H9 (cell line): Measurements from ENCODE around the gene HMGXB4. TPM values are rescaled to one million over a fixed set of nuclear protein-coding genes. Genes with fewer than 3 reads are reported as not detected.

ENCODE experiments used
- DNase-seq: peaks from one replicate; pipeline ENCODE4 v3.0.0-alpha.2; 2017
- H2AFZ ChIP-seq: one replicate; pipeline ENCODE4 v1.6.1; 2013; ENCODE audit warnings: mild to moderate bottlenecking, low read length, control low read depth, moderate library complexity
- H2AK5ac ChIP-seq: 2 replicates; pipeline ENCODE4 v1.6.1; 2013; ENCODE audit warnings: low read length, control low read depth, mixed read lengths; ENCODE audit not compliant: insufficient read length
- H2BK120ac ChIP-seq: one replicate; pipeline ENCODE4 v1.6.1; 2013; ENCODE audit warnings: low read depth, mild to moderate bottlenecking, low read length, control low read depth, inconsistent platforms; ENCODE audit not compliant: poor library complexity, severe bottlenecking
- H2BK12ac ChIP-seq: 2 replicates; pipeline ENCODE4 v1.6.1; 2013; ENCODE audit warnings: low read length, control low read depth, mixed read lengths, low read depth; ENCODE audit not compliant: insufficient read length
- H2BK15ac ChIP-seq: 2 replicates; pipeline ENCODE4 v1.6.1; 2013; ENCODE audit warnings: low read depth, low read length, control low read depth
- H2BK20ac ChIP-seq: one replicate; pipeline ENCODE4 v1.6.1; 2013; ENCODE audit warnings: low read depth, mild to moderate bottlenecking, low read length, control low read depth, inconsistent platforms; ENCODE audit not compliant: poor library complexity, severe bottlenecking
- H2BK5ac ChIP-seq: 2 replicates; pipeline ENCODE4 v1.6.1; 2013; ENCODE audit warnings: low read length, control low read depth, mixed read lengths; ENCODE audit not compliant: insufficient read length
- H3K14ac ChIP-seq: 2 replicates; pipeline ENCODE4 v1.6.1; 2013; ENCODE audit warnings: low read length, control low read depth; ENCODE audit not compliant: insufficient read depth
- H3K18ac ChIP-seq: 2 replicates; pipeline ENCODE4 v1.6.1; 2013; ENCODE audit warnings: low read depth, mild to moderate bottlenecking, mixed read lengths, low read length, control low read depth; ENCODE audit not compliant: insufficient read length
- H3K23ac ChIP-seq: 2 replicates; pipeline ENCODE4 v1.6.1; 2013; ENCODE audit warnings: low read length, control low read depth, mixed read lengths, low read depth; ENCODE audit not compliant: insufficient read length
- H3K23me2 ChIP-seq: 2 replicates; pipeline ENCODE4 v1.6.1; 2013; ENCODE audit warnings: low read depth, mild to moderate bottlenecking, mixed read lengths, low read length, control low read depth; ENCODE audit not compliant: insufficient read length, poor library complexity, severe bottlenecking
- H3K27ac ChIP-seq: 2 replicates; pipeline ENCODE4 v1.5.1; 2013; ENCODE audit warnings: low read length, control low read depth, mixed read lengths, low read depth; ENCODE audit not compliant: insufficient read length
- H3K27me3 ChIP-seq: 2 replicates; pipeline ENCODE4 v1.6.1; 2013; ENCODE audit warnings: low read length, control low read depth, inconsistent platforms; ENCODE audit not compliant: insufficient read depth
- H3K4ac ChIP-seq: 2 replicates; pipeline ENCODE4 v1.6.1; 2013; ENCODE audit warnings: low read depth, mild to moderate bottlenecking, control low read depth, inconsistent platforms, low read length, moderate library complexity
- H3K4me1 ChIP-seq: 2 replicates; pipeline ENCODE4 v1.6.1; 2013; ENCODE audit warnings: low read length, control low read depth, inconsistent platforms; ENCODE audit not compliant: insufficient read depth
- H3K4me2 ChIP-seq: 2 replicates; pipeline ENCODE4 v1.6.1; 2013; ENCODE audit warnings: low read length, control low read depth, mixed read lengths; ENCODE audit not compliant: insufficient read length, insufficient read depth
- H3K56ac ChIP-seq: 2 replicates; pipeline ENCODE4 v1.6.1; 2013; ENCODE audit warnings: low read depth, mild to moderate bottlenecking, mixed read lengths, low read length, control low read depth; ENCODE audit not compliant: insufficient read length
- H3K79me1 ChIP-seq: 2 replicates; pipeline ENCODE4 v1.6.1; 2013; ENCODE audit warnings: low read depth, mild to moderate bottlenecking, moderate library complexity, low read length, control low read depth, inconsistent platforms; ENCODE audit not compliant: insufficient read depth, poor library complexity, severe bottlenecking
- H3K79me2 ChIP-seq: 2 replicates; pipeline ENCODE4 v1.6.1; 2013; ENCODE audit warnings: low read length, control low read depth, inconsistent platforms; ENCODE audit not compliant: insufficient read depth
- H3K9ac ChIP-seq: 2 replicates; pipeline ENCODE4 v1.6.1; 2013; ENCODE audit warnings: low read length, control low read depth, mixed read lengths; ENCODE audit not compliant: insufficient read length; ENCODE audit errors: extremely low read depth
- H3K9me3 ChIP-seq: one replicate; pipeline ENCODE4 v1.6.1; 2013; ENCODE audit warnings: low read depth, low read length, inconsistent platforms; ENCODE audit not compliant: control insufficient read depth
- H3T11ph ChIP-seq: one replicate; pipeline ENCODE4 v1.6.1; 2013; ENCODE audit warnings: mild to moderate bottlenecking, low read length, control low read depth, inconsistent platforms
- H4K20me1 ChIP-seq: one replicate; pipeline ENCODE4 v1.6.1; 2013; ENCODE audit not compliant: control insufficient read depth, insufficient read length, insufficient read depth
- H4K5ac ChIP-seq: 2 replicates; pipeline ENCODE4 v1.6.1; 2013; ENCODE audit warnings: low read depth, mild to moderate bottlenecking, mixed read lengths, low read length, control low read depth; ENCODE audit not compliant: insufficient read length
- H4K8ac ChIP-seq: replicated peaks from 2 replicates; pipeline ENCODE4 v1.6.1; 2013; ENCODE audit warnings: low read length, control low read depth, mixed read lengths, low read depth; ENCODE audit not compliant: insufficient read length
- H4K91ac ChIP-seq: 2 replicates; pipeline ENCODE4 v1.6.1; 2013; ENCODE audit warnings: low read depth, mild to moderate bottlenecking, moderate library complexity, mixed read lengths, low read length, control low read depth; ENCODE audit not compliant: insufficient read length
- H3K27ac Mint-ChIP-seq, 3 experiments: 2 replicates in 2 of 3; 3 replicates in 1 of 3; pipeline ENCODE4 v1.8.0; 2020 to 2021; ENCODE audit warnings: mixed read lengths in 3 of 3, mild to moderate bottlenecking in 1 of 3, moderate library complexity in 1 of 3
- H3K27me3 Mint-ChIP-seq: 2 replicates; pipeline ENCODE4 v1.8.0; 2021; ENCODE audit warnings: low read depth, mild to moderate bottlenecking, moderate library complexity, mixed read lengths
- H3K36me3 Mint-ChIP-seq, 3 experiments: 2 replicates in 2 of 3; 3 replicates in 1 of 3; pipeline ENCODE4 v1.8.0; 2020 to 2021; ENCODE audit warnings: low read depth in 3 of 3, mixed read lengths in 3 of 3; ENCODE audit not compliant: insufficient read depth in 1 of 3
- H3K4me1 Mint-ChIP-seq, 2 experiments: 2 replicates each; pipeline ENCODE4 v1.8.0; 2020; ENCODE audit warnings: mixed read lengths in 2 of 2
- H3K4me3 Mint-ChIP-seq, 2 experiments: 2 replicates in 1 of 2; 3 replicates in 1 of 2; pipeline ENCODE4 v1.8.0; 2020 to 2021; ENCODE audit warnings: mild to moderate bottlenecking in 2 of 2, mixed read lengths in 2 of 2, moderate library complexity in 1 of 2
- H3K9me3 Mint-ChIP-seq, 2 experiments: 2 replicates in 1 of 2; 3 replicates in 1 of 2; pipeline ENCODE4 v1.8.0; 2020; ENCODE audit warnings: mild to moderate bottlenecking in 2 of 2, mixed read lengths in 2 of 2, moderate library complexity in 1 of 2
- CTCF ChIP-seq: fragments of 200-600 bp; sonication (generic); conservative IDR thresholded peaks from 3 replicates; pipeline ENCODE4 v1.8.0; 2021; ENCODE audit warnings: antibody characterized with exemption, mild to moderate bottlenecking
- WGBS: extraction: QIAGEN DNeasy Blood & Tissue Kit; methylation state at CpG from one replicate; pipeline ENCODE4 v1.1.7; 2013; ENCODE audit warnings: missing lambda C conversion rate, low lambda C conversion rate, mixed read lengths; ENCODE audit not compliant: insufficient read length; ENCODE audit errors: extremely low coverage; 5-methylcytosine and 5-hydroxymethylcytosine counted together
- total RNA-seq: library from RNA; stranded (reverse); gene quantifications from 2 replicates; pipeline ENCODE4 v1.2.1, GENCODE V29; 2021

The HMGXB4 gene
- total RNA-seq, 1 experiment from 2014 or later = 33.5 TPM

GRCh38 chr22:35318346-35319215 lies 61.3 kb downstream of the HMGXB4 start:
- no peak overlapping the region for H3T11ph ChIP-seq
- H3K4ac ChIP-seq = no peak overlapping the region
- H3K27me3 ChIP-seq = no peaks in the 10 kb centered on the region
- no peak overlapping the region for H3K18ac ChIP-seq
- no peaks in the 10 kb centered on the region for H3K9me3 Mint-ChIP-seq
- H3K9me3 ChIP-seq = no peaks in the 10 kb centered on the region
- H3K23ac ChIP-seq = no peak overlapping the region
- no peak overlapping the region for H2BK15ac ChIP-seq
- no peak overlapping the region for H3K9ac ChIP-seq
- no peak overlapping the region for H3K14ac ChIP-seq
- H2BK12ac ChIP-seq = no peak overlapping the region
- no peak overlapping the region for H4K91ac ChIP-seq
- peak overlapping the region in 2 of 3 experiments; percentile 44 to 75; a peak in 1 of 7 replicates for H3K27ac Mint-ChIP-seq
- no peak overlapping the region for H3K4me3 Mint-ChIP-seq
- WGBS = no CpG with 5 or more reads among the region's 24 CpGs
- H2AFZ ChIP-seq = no peak overlapping the region
- H3K4me1 Mint-ChIP-seq = peaks cover 3 to 6% of the 10 kb centered on the region in 2 experiments; a peak in 2 of 4 replicates
- no peaks in the 10 kb centered on the region for H3K79me1 ChIP-seq
- no peaks in the 10 kb centered on the region for H3K27me3 Mint-ChIP-seq
- H2BK5ac ChIP-seq = no peak overlapping the region
- no peak overlapping the region for H3K27ac ChIP-seq
- H2BK20ac ChIP-seq = no peak overlapping the region
- DNase-seq = no peak
- no peak overlapping the region for H4K5ac ChIP-seq
- H2AK5ac ChIP-seq = no peak overlapping the region
- H3K36me3 Mint-ChIP-seq = peaks cover 0 to 18% (median 12%) of the 10 kb centered on the region in 3 experiments; a peak in 5 of 7 replicates
- H3K56ac ChIP-seq = no peak overlapping the region
- H3K4me1 ChIP-seq = no peaks in the 10 kb centered on the region
- peaks cover 2% of the 10 kb centered on the region for H4K20me1 ChIP-seq
- no peaks in the 10 kb centered on the region for H3K23me2 ChIP-seq
- H2BK120ac ChIP-seq = no peak overlapping the region
- no peak overlapping the region for H4K8ac ChIP-seq
- H3K79me2 ChIP-seq = no peaks in the 10 kb centered on the region
- no peak for TF ChIP-seq CTCF
- no peak overlapping the region for H3K4me2 ChIP-seq
